ENCODE data around the gene SLAMF9. TPM values are rescaled to one million over a fixed set of nuclear protein-coding genes. Genes with fewer than 3 reads are reported as not detected.

Gene SLAMF9
- total and polyA plus RNA-seq, 2 of the 8 experiments (the other 6 are each of a cell fraction or from before 2014, with no cell fraction given) = not detected

DNA sequence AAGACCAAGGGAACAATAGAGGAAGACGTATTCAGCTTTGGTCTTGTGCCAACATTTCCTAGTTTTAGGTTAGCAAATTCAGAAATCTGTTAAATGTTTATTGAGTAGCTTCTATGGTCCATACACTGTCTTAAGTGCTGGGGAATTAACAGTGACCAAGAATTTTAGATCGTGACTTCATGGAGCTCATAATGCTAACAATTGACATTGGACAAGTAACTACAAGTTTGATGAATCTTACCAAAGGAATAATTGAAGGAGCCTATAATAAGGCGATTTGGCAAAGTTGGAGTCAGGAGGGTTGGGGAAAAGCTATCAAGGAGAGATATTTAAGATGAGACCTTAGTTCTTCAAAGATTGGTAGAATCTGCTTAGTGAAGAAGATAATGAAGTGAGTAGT, 1.4 kb upstream of the SLAMF9 start:
- no peaks in the 10 kb centered on the region for H3K36me3 ChIP-seq (ENCODE audit: control insufficient read depth in 2 of 4, insufficient read depth in 4 of 4, low read length in 3 of 4)
- no peaks in the 10 kb centered on the region for H4K20me1 ChIP-seq (replicated peaks in 1 of 2; ENCODE audit: control insufficient read depth in 1 of 2, insufficient read depth in 2 of 2, low read length in 2 of 2)
- H2AK5ac ChIP-seq (ENCODE audit: low read depth, low read length) = no peak overlapping the region
- no peak overlapping the region for H3K14ac ChIP-seq (ENCODE audit: insufficient read length)
- no peak overlapping the region for H4K8ac ChIP-seq (ENCODE audit: extremely low read depth, insufficient read depth, low read length)
- no peaks in the 10 kb centered on the region; a peak in 1 of 7 replicates for H3K27me3 ChIP-seq (replicated peaks in 1 of 4; ENCODE audit: control insufficient read depth in 3 of 4, extremely low read depth in 1 of 4, insufficient read depth in 3 of 4, low read length in 3 of 4)
- H4K5ac ChIP-seq (ENCODE audit: insufficient read length, low read depth, low read length) = no peak overlapping the region
- no peak overlapping the region for H2AFZ ChIP-seq (ENCODE audit: low read length)
- 84% methylated on average over 3 of the region's 3 CpGs; no CpG with 5 or more reads in 1 of the 2 experiments for WGBS, 2 experiments (ENCODE audit: extremely low coverage in 1 of 2, insufficient coverage in 1 of 2, insufficient read length in 1 of 2, insufficient replicate concordance in 2 of 2, low coverage in 1 of 2, low lambda C conversion rate in 2 of 2, missing lambda C conversion rate in 1 of 2)
- no peak overlapping the region for H2BK5ac ChIP-seq (ENCODE audit: low read depth, low read length)
- no peak overlapping the region for H3K23ac ChIP-seq (ENCODE audit: insufficient read length)
- no peak overlapping the region for H3K9ac ChIP-seq (replicated peaks in 1 of 4; ENCODE audit: extremely low read depth in 1 of 4, low read depth in 3 of 4, low read length in 3 of 4)
- no peak for FAIRE-seq
- H3K79me2 ChIP-seq (ENCODE audit: control insufficient read depth in 1 of 2, insufficient read depth in 2 of 2, low read length in 2 of 2) = no peaks in the 10 kb centered on the region
- H2BK20ac ChIP-seq (ENCODE audit: low read length) = no peak overlapping the region
- H3K23me2 ChIP-seq (ENCODE audit: low read depth, low read length) = no peaks in the 10 kb centered on the region
- no peak for DNase-seq (ENCODE audit: low read depth in 1 of 2, low spot score in 2 of 2)
- H3K56ac ChIP-seq (replicated peaks; ENCODE audit: insufficient read length, low read depth, low read length) = no peak overlapping the region
- ChIA-PET POLR2A (ENCODE audit: partially characterized antibody) (interaction anchor here (1.1 to 1.7 kb wide), 3 partner anchors 10 to 15 kb away, joined by 3 to 6 read pairs (median 4); no protein-coding TSS in a partner anchor), CTCF (ENCODE audit: partially characterized antibody) (interaction anchor here (0.6 to 35.5 kb wide), 7 partner anchors 9 to 156 kb away, joined by 3 to 696 read pairs (median 6); no protein-coding TSS in a partner anchor)
- no peak overlapping the region for H3K27ac ChIP-seq (ENCODE audit: low read depth, low read length)
- H3K9me3 ChIP-seq (ENCODE audit: insufficient read depth in 2 of 2, low read depth in 1 of 2, low read length in 1 of 2) = no peaks in the 10 kb centered on the region
- no peak overlapping the region for H2BK12ac ChIP-seq (ENCODE audit: low read depth, low read length)
- no peak overlapping the region for H2BK120ac ChIP-seq (replicated peaks; ENCODE audit: low read depth, low read length)
- H3K4ac ChIP-seq (replicated peaks; ENCODE audit: insufficient read length, low read depth, low read length) = no peak overlapping the region
- no peak overlapping the region for H3K4me3 ChIP-seq (ENCODE audit: extremely low read depth in 1 of 4, insufficient read depth in 2 of 4, low read depth in 3 of 4, low read length in 4 of 4)
- H3K79me1 ChIP-seq (ENCODE audit: low read depth, low read length) = no peaks in the 10 kb centered on the region
- H3K4me1 ChIP-seq (replicated peaks in 1 of 4; ENCODE audit: control insufficient read depth in 3 of 4, insufficient read depth in 4 of 4, low read length in 3 of 4) = no peaks in the 10 kb centered on the region
- no peak overlapping the region for H2BK15ac ChIP-seq (ENCODE audit: low read length)
- no peak overlapping the region for H4K91ac ChIP-seq (replicated peaks; ENCODE audit: insufficient read length, low read length)
- H3K18ac ChIP-seq (ENCODE audit: extremely low read depth, low read length) = no peak overlapping the region
- H3K4me2 ChIP-seq (ENCODE audit: insufficient read depth in 1 of 2, low read depth in 2 of 2, low read length in 2 of 2) = no peak overlapping the region
- no peak for TF ChIP-seq MAFK (IDR thresholded peaks at IDR 0.05; ENCODE audit: low read depth, low read length)
- TF ChIP-seq KDM4A (IDR thresholded peaks at IDR 0.05; ENCODE audit: low read depth, low read length, severe bottlenecking) = no peak
- TF ChIP-seq, protein P1, sequence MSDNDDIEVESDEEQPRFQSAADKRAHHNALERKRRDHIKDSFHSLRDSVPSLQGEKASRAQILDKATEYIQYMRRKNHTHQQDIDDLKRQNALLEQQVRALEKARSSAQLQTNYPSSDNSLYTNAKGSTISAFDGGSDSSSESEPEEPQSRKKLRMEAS (IDR thresholded peaks at IDR 0.05) = no peak
- TF ChIP-seq, protein P2, sequence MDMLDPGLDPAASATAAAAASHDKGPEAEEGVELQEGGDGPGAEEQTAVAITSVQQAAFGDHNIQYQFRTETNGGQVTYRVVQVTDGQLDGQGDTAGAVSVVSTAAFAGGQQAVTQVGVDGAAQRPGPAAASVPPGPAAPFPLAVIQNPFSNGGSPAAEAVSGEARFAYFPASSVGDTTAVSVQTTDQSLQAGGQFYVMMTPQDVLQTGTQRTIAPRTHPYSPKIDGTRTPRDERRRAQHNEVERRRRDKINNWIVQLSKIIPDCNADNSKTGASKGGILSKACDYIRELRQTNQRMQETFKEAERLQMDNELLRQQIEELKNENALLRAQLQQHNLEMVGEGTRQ (IDR thresholded peaks at IDR 0.05; ENCODE audit: low read length) = no peak
- no peak for TF ChIP-seq SIRT6 (IDR thresholded peaks at IDR 0.05; ENCODE audit: low read length)
- no peak for TF ChIP-seq HDAC2 (IDR thresholded peaks at IDR 0.05; ENCODE audit: borderline replicate concordance in 1 of 2, low read depth in 2 of 2, low read length in 2 of 2)
- TF ChIP-seq RNF2 (IDR thresholded peaks at IDR 0.05; ENCODE audit: borderline replicate concordance, low read depth, low read length, missing control alignments, poor library complexity, severe bottlenecking) = no peak
- no peak for TF ChIP-seq CBX8 (IDR thresholded peaks at IDR 0.05; ENCODE audit: borderline replicate concordance, low read depth, low read length)

All from H1 (cell line).